Kidney epithelial cell (primary cell): ENCODE data around the gene TMEM179. TPM values are rescaled to one million over a fixed set of nuclear protein-coding genes. Genes with fewer than 3 reads are reported as not detected.
A peak's percentile ranks its signal among the peaks of the same experiment; 100 is the strongest.

ENCODE experiments used
- DNase-seq: peaks from one replicate; pipeline ENCODE4 v3.0.0-alpha.2; 2010; ENCODE audit warnings: low read depth
- H3K27me3 ChIP-seq: 2 replicates; pipeline ENCODE4 v1.6.0; 2011; ENCODE audit warnings: low read length; ENCODE audit not compliant: control insufficient read depth, insufficient read depth
- H3K36me3 ChIP-seq: 2 replicates; pipeline ENCODE4 v1.5.1; 2011; ENCODE audit warnings: low read length; ENCODE audit not compliant: control insufficient read depth, insufficient read depth
- H3K4me3 ChIP-seq: 2 replicates; pipeline ENCODE4 v1.5.1; 2011; ENCODE audit warnings: low read depth, mild to moderate bottlenecking, control low read depth, low read length
- CTCF ChIP-seq: IDR thresholded peaks from 2 replicates; pipeline ENCODE4 v1.5.1; 2011; ENCODE audit warnings: mild to moderate bottlenecking, moderate library complexity, low read length, control low read depth, inconsistent platforms; ENCODE audit not compliant: insufficient read depth, poor library complexity, severe bottlenecking
- total RNA-seq: library from RNA; depleted of rRNA; stranded (reverse); fragments of >200 nt; gene quantifications from 2 replicates; pipeline ENCODE4 v1.2.3, GENCODE V29; 2015

The TMEM179 gene
- total RNA-seq, 1 donor from 2014 or later, result not detected

- no peak for TF ChIP-seq CTCF
- Histone ChIP-seq H3K27me3 (peaks cover 71% of the 10 kb centered on the region), H3K4me3 (no peak overlapping the region)
Measured at GRCh38 chr14:104560586-104560945, 44.0 kb downstream of the TMEM179 start.

GRCh38 chr14:104559804-104560585 lies 44.6 kb downstream of the TMEM179 start:
- Histone ChIP-seq H3K27me3 (peaks cover 65% of the 10 kb centered on the region), H3K4me3 (no peak overlapping the region), H3K36me3 (no peaks in the 10 kb centered on the region)
- DNase-seq, result no peak
- TF ChIP-seq CTCF, result no peak

More at GRCh38 chr14:104560586-104560945, 44.0 kb downstream of the TMEM179 start:
- no peak for DNase-seq
- no peaks in the 10 kb centered on the region for H3K36me3 ChIP-seq

GRCh38 chr14:104559028-104559803 lies 45.4 kb downstream of the TMEM179 start:
- peaks cover 58% of the 10 kb centered on the region for H3K27me3 ChIP-seq
- DNase-seq, result peak; percentile 10
- TF ChIP-seq CTCF, result no peak
- H3K4me3 ChIP-seq, result no peak overlapping the region
- no peaks in the 10 kb centered on the region for H3K36me3 ChIP-seq

GRCh38 chr14:104558231-104559027 lies 46.1 kb downstream of the TMEM179 start:
- Histone ChIP-seq H3K36me3 (no peaks in the 10 kb centered on the region), H3K27me3 (peaks cover 52% of the 10 kb centered on the region), H3K4me3 (no peak overlapping the region)
- no peak for DNase-seq
- TF ChIP-seq CTCF, result no peak

- DNase-seq, result no peak
- Histone ChIP-seq H3K4me3 (no peak overlapping the region), H3K27me3 (peaks cover 47% of the 10 kb centered on the region), H3K36me3 (no peaks in the 10 kb centered on the region)
- no peak for TF ChIP-seq CTCF
Measured at GRCh38 chr14:104557766-104558165, 46.8 kb downstream of the TMEM179 start.
